Muscle layer of duodenum (tissue), 2 donors: ENCODE measurements around the gene MPZL2.
A peak's percentile ranks its signal among the peaks of the same experiment; 100 is the strongest.

Experiments
- H3K27ac ChIP-seq: one replicate; pipeline ENCODE4 v1.7.0; 2013; ENCODE audit warnings: mild to moderate bottlenecking, low read length
- H3K27me3 ChIP-seq: one replicate; pipeline ENCODE4 v1.7.0; 2013; ENCODE audit warnings: low read depth, mild to moderate bottlenecking, control low read depth, low read length
- H3K36me3 ChIP-seq, 2 donors: one replicate each; pipeline ENCODE4 v1.7.0; 2013; ENCODE audit warnings: low read length in 2 of 2, control low read depth in 1 of 2, mild to moderate bottlenecking in 1 of 2; ENCODE audit not compliant: insufficient read depth in 2 of 2, control insufficient read depth in 1 of 2
- H3K4me1 ChIP-seq, 2 donors: one replicate each; pipeline ENCODE4 v1.7.0; 2013; ENCODE audit warnings: low read length in 2 of 2, mild to moderate bottlenecking in 2 of 2, control low read depth in 1 of 2, moderate library complexity in 1 of 2; ENCODE audit not compliant: insufficient read depth in 2 of 2, control insufficient read depth in 1 of 2
- H3K4me3 ChIP-seq, 2 donors: one replicate each; pipeline ENCODE4 v1.7.0; 2013; ENCODE audit warnings: low read length in 2 of 2, low read depth in 1 of 2, mild to moderate bottlenecking in 1 of 2
- H3K9me3 ChIP-seq, 2 donors: one replicate each; pipeline ENCODE4 v1.7.0; 2013; ENCODE audit warnings: low read length in 2 of 2, control low read depth in 1 of 2, mild to moderate bottlenecking in 1 of 2; ENCODE audit not compliant: control insufficient read depth in 1 of 2
- donor health status: healthy.

MPZL2 gene

DNA sequence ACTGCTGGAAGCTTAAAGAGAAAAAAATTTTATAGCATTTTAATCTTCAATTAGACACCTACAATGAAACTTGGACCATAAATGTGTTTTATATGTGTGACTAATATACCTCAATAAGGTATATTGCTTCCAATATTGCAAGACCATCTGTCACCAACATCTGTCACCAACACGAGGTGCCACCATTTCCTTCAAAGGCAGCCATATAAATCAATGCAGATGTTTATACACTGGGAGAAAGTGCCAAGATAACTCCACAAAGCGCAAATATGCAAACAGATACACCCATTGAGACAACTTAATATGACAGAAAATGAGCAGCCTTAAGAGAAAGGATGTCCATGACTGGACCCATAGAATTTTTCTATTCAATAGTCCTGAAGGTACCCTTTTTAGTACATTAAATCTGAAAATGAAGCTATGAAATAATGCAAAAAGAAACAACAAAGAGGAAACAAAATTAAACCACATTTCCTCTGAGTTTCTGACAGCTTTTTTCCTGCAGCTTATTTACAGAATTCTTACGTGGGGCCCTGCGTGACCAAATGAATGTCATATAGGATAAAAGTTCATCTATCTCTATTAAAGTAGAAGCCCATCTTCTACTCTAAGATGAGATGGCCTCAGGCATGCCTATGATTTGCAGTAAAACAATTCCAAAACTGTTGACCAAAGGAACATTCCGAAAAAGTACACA, 24.4 kb downstream of the MPZL2 start:
- Histone ChIP-seq H3K27ac (peak overlapping the region; percentile 21), H3K4me1 (no peaks in the 10 kb centered on the region), H3K9me3 (no peaks in the 10 kb centered on the region)

GRCh38 chr11:118238929-118239328, 25.2 kb downstream of the MPZL2 start:
- Histone ChIP-seq H3K27me3 (no peaks in the 10 kb centered on the region), H3K36me3 (no peaks in the 10 kb centered on the region), H3K4me1 (no peaks in the 10 kb centered on the region), H3K27ac (no peak overlapping the region), H3K9me3 (no peaks in the 10 kb centered on the region), H3K4me3 (no peak overlapping the region)

More for the DNA sequence above, 24.4 kb downstream of the MPZL2 start:
- no peak overlapping the region for H3K4me3 ChIP-seq
- H3K36me3 ChIP-seq: no peaks in the 10 kb centered on the region
- H3K27me3 ChIP-seq: no peaks in the 10 kb centered on the region

DNA sequence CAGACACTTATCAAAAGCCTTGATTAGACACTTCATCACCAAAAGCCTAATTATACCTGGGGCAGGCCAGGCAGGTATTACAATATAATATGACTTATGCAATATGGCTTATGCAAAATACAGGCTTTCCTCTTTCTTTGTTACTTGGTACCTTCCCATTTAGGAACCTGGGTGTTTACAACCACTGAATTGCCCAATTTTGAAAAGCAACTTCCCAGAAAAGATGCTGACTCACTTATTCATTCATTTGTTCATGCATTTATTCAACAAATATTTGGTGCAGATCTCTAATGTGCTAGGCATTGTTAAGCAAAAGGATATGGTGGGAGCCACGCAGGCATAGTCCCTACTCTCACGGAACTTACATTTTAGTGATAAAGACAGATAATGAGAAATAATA, 25.7 kb downstream of the MPZL2 start:
- Histone ChIP-seq H3K27ac (no peak overlapping the region), H3K36me3 (no peaks in the 10 kb centered on the region), H3K4me3 (no peak overlapping the region), H3K27me3 (no peaks in the 10 kb centered on the region), H3K9me3 (no peaks in the 10 kb centered on the region), H3K4me1 (no peaks in the 10 kb centered on the region)

DNA sequence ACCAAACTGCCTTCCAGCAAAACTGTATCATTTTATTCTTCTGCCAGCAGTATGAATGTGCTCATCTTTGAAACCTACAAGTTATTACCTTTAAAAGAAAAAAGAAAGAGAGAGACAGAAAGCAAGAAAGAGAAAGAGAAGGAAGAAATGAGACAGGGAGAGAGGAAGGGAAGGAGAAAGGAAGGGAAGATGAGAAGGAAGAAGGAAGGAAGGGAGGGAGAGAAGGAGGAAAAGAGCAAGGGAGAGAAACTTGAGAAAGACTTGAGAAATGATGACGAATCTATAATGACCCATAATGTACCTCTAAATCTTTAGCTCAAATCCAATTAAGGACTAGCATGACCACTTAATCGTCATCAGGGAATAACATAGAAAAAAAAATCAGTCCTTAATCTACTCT, 27.9 kb downstream of the MPZL2 start:
- Histone ChIP-seq H3K27ac (no peak overlapping the region), H3K4me1 (no peaks in the 10 kb centered on the region), H3K4me3 (no peak overlapping the region), H3K9me3 (no peaks in the 10 kb centered on the region), H3K36me3 (no peaks in the 10 kb centered on the region), H3K27me3 (no peaks in the 10 kb centered on the region)

DNA sequence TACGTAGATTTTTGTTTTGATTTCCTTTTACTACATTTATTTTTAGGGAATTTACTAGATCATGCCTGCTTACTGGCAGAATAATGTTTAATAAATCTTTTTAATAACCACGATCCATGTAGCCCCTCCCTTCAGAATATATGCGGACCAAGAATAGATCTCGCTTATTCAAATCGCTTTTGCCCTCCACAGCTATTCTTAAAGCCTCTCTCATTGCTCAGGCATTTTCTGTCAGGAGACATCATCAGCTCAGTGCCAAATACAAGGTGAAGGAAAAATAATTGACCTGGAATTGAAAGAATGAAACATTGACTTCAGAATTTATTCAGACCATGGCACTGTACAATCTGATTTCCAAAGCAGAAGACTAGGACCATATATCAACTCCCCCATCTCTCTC, 29.3 kb downstream of the MPZL2 start:
- no peak overlapping the region for H3K4me3 ChIP-seq
- no peaks in the 10 kb centered on the region for H3K9me3 ChIP-seq
- H3K36me3 ChIP-seq: peaks cover 0 to 3% of the 10 kb centered on the region in 2 donors
- no peak overlapping the region for H3K27ac ChIP-seq
- H3K27me3 ChIP-seq: no peaks in the 10 kb centered on the region
- H3K4me1 ChIP-seq: no peaks in the 10 kb centered on the region

GRCh38 chr11:118233850-118234249, 30.2 kb downstream of the MPZL2 start:
- Histone ChIP-seq H3K4me3 (no peak overlapping the region), H3K9me3 (no peaks in the 10 kb centered on the region), H3K27ac (no peak overlapping the region), H3K27me3 (no peaks in the 10 kb centered on the region), H3K36me3 (peaks cover 0 to 3% of the 10 kb centered on the region in 2 donors), H3K4me1 (no peaks in the 10 kb centered on the region)

GRCh38 chr11:118233377-118233776, 30.7 kb downstream of the MPZL2 start:
- Histone ChIP-seq H3K9me3 (no peaks in the 10 kb centered on the region), H3K36me3 (peaks cover 0 to 3% of the 10 kb centered on the region in 2 donors), H3K4me1 (no peaks in the 10 kb centered on the region), H3K4me3 (no peak overlapping the region), H3K27me3 (no peaks in the 10 kb centered on the region), H3K27ac (no peak overlapping the region)

GRCh38 chr11:118232659-118233058, 31.4 kb downstream of the MPZL2 start:
- Histone ChIP-seq H3K36me3 (peaks cover 0 to 3% of the 10 kb centered on the region in 2 donors), H3K9me3 (no peaks in the 10 kb centered on the region), H3K27ac (no peak overlapping the region), H3K27me3 (no peaks in the 10 kb centered on the region), H3K4me3 (no peak overlapping the region), H3K4me1 (no peaks in the 10 kb centered on the region)

GRCh38 chr11:118231461-118231860, 32.6 kb downstream of the MPZL2 start:
- Histone ChIP-seq H3K4me3 (no peak overlapping the region), H3K27ac (no peak overlapping the region), H3K4me1 (no peaks in the 10 kb centered on the region)

DNA sequence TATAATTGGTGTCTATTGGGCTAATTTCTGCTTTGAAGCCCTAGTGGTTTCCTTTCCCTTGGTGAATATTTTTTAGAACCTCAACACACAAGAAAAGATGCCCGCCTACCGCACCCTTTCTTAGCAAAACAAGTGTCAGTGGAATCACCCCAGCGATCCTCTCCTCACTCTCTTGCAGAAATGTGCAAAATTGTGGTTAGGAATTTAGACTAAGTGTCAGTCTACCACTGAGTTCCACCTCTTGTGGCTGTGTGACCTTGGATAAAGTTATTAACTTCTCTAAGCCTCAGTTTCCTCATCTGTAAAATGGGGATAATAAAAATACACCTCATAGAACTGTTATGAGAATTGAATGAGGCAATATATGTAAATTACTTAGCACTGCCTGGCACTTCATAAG, 34.0 kb downstream of the MPZL2 start:
- Histone ChIP-seq H3K9me3 (no peaks in the 10 kb centered on the region), H3K27ac (no peak overlapping the region), H3K36me3 (peaks cover 0 to 3% of the 10 kb centered on the region in 2 donors), H3K27me3 (no peaks in the 10 kb centered on the region), H3K4me1 (no peaks in the 10 kb centered on the region), H3K4me3 (no peak overlapping the region)

More at GRCh38 chr11:118231461-118231860, 32.6 kb downstream of the MPZL2 start:
- peaks cover 0 to 3% of the 10 kb centered on the region in 2 donors for H3K36me3 ChIP-seq
- no peaks in the 10 kb centered on the region for H3K9me3 ChIP-seq
- no peaks in the 10 kb centered on the region for H3K27me3 ChIP-seq

- Histone ChIP-seq H3K9me3 (no peaks in the 10 kb centered on the region), H3K27ac (peak overlapping the region; percentile 17), H3K4me3 (no peak overlapping the region)
These were observed 34.7 kb downstream of the MPZL2 start for GRCh38 chr11:118229274-118229847.

More at GRCh38 chr11:118229274-118229847, 34.7 kb downstream of the MPZL2 start:
- H3K4me1 ChIP-seq: no peaks in the 10 kb centered on the region
- no peaks in the 10 kb centered on the region for H3K27me3 ChIP-seq
- H3K36me3 ChIP-seq: peaks cover 0 to 3% of the 10 kb centered on the region in 2 donors
